Nephron (organoid): ENCODE data around the gene FRG2.
"Not testable (repeated sequence)": the region's sequence is repeated elsewhere in the genome, so short reads cannot be mapped to it uniquely, and the experiment has no call there.

ENCODE experiments used
- H3K27ac Mint-ChIP-seq, 3 experiments: 2 replicates each; pipeline ENCODE4 v1.8.0; 2020; ENCODE audit warnings: mixed read lengths in 3 of 3, mild to moderate bottlenecking in 2 of 3, moderate library complexity in 1 of 3
- H3K27me3 Mint-ChIP-seq: 2 replicates; pipeline ENCODE4 v1.8.0; 2021; ENCODE audit warnings: low read depth, mild to moderate bottlenecking, moderate library complexity, mixed read lengths
- H3K36me3 Mint-ChIP-seq: 2 replicates; pipeline ENCODE4 v1.8.0; 2020; ENCODE audit warnings: low read depth, mixed read lengths
- H3K4me1 Mint-ChIP-seq: 2 replicates; pipeline ENCODE4 v1.8.0; 2020; ENCODE audit warnings: mixed read lengths
- H3K4me3 Mint-ChIP-seq, 3 experiments: 2 replicates each; pipeline ENCODE4 v1.8.0; 2020; ENCODE audit warnings: mild to moderate bottlenecking in 3 of 3, mixed read lengths in 3 of 3, moderate library complexity in 2 of 3
- H3K9me3 Mint-ChIP-seq: 2 replicates; pipeline ENCODE4 v1.8.0; 2020; ENCODE audit warnings: mixed read lengths
- CTCF ChIP-seq, 3 experiments: fragments of 200-600 bp; sonication (generic); IDR thresholded peaks; one replicate each; pipeline ENCODE4 v1.5.0; 2021; ENCODE audit warnings: antibody characterized with exemption in 3 of 3; ENCODE audit not compliant: unreplicated experiment in 3 of 3

Gene FRG2

GRCh38 chr4:190020790-190021717 is 6.0 kb downstream of the FRG2 start:
- H3K36me3 Mint-ChIP-seq: peaks cover 16% of the 10 kb centered on the region
- H3K27ac Mint-ChIP-seq: no peak overlapping the region
- no peak for TF ChIP-seq CTCF (IDR thresholded peaks at IDR 0.05; ENCODE audit: unreplicated experiment in 3 of 3)
- H3K27me3 Mint-ChIP-seq: peaks cover 29% of the 10 kb centered on the region
- no peaks in the 10 kb centered on the region for H3K4me1 Mint-ChIP-seq
- H3K9me3 Mint-ChIP-seq: peaks cover 36% of the 10 kb centered on the region
- H3K4me3 Mint-ChIP-seq: no peak overlapping the region

- Mint-ChIP-seq H3K27me3 (peaks cover 32% of the 10 kb centered on the region), H3K9me3 (peaks cover 38% of the 10 kb centered on the region)
- H3K4me1 Mint-ChIP-seq: not testable (repeated sequence)
Measured at GRCh38 chr4:190019859-190020463, 7.1 kb downstream of the FRG2 start.

GRCh38 chr4:190019023-190019858 is 7.8 kb downstream of the FRG2 start:
- no peak for TF ChIP-seq CTCF (IDR thresholded peaks at IDR 0.05; ENCODE audit: unreplicated experiment in 3 of 3)
- H3K4me3 Mint-ChIP-seq: no peak overlapping the region

More at GRCh38 chr4:190019859-190020463, 7.1 kb downstream of the FRG2 start:
- peaks cover 18% of the 10 kb centered on the region for H3K36me3 Mint-ChIP-seq
- peak overlapping the region in 1 of 3 experiments; percentile 35 for H3K27ac Mint-ChIP-seq
- H3K4me3 Mint-ChIP-seq: not testable (repeated sequence)

GRCh38 chr4:190018201-190018920 is 8.7 kb downstream of the FRG2 start:
- TF ChIP-seq CTCF (IDR thresholded peaks at IDR 0.05; ENCODE audit: unreplicated experiment in 3 of 3): no peak
- Mint-ChIP-seq H3K9me3 (peaks cover 48% of the 10 kb centered on the region), H3K4me1 (no peaks in the 10 kb centered on the region), H3K36me3 (peaks cover 20% of the 10 kb centered on the region), H3K27ac (no peak overlapping the region), H3K4me3 (no peak overlapping the region), H3K27me3 (peaks cover 32% of the 10 kb centered on the region)

More at GRCh38 chr4:190019023-190019858, 7.8 kb downstream of the FRG2 start:
- peak overlapping the region in 1 of 3 experiments; percentile 35 for H3K27ac Mint-ChIP-seq
- no peaks in the 10 kb centered on the region for H3K4me1 Mint-ChIP-seq
- peaks cover 32% of the 10 kb centered on the region for H3K27me3 Mint-ChIP-seq
- H3K9me3 Mint-ChIP-seq: peaks cover 42% of the 10 kb centered on the region
- H3K36me3 Mint-ChIP-seq: peaks cover 18% of the 10 kb centered on the region

- Mint-ChIP-seq H3K4me1 (no peaks in the 10 kb centered on the region), H3K9me3 (peaks cover 51% of the 10 kb centered on the region), H3K27me3 (peaks cover 32% of the 10 kb centered on the region), H3K36me3 (peaks cover 20% of the 10 kb centered on the region), H3K4me3 (no peak overlapping the region), H3K27ac (no peak overlapping the region)
- TF ChIP-seq CTCF (IDR thresholded peaks at IDR 0.05; ENCODE audit: unreplicated experiment in 3 of 3): no peak
Measured at GRCh38 chr4:190017357-190018200, 9.5 kb downstream of the FRG2 start.
